TTC549 (cell line): ENCODE results near the gene MTFP1.
"Not testable (repeated sequence)": the region's sequence is repeated elsewhere in the genome, so short reads cannot be mapped to it uniquely, and the experiment has no call there.

Source experiments
- FAIRE-seq: peaks from 2 replicates; lab custom pipeline; 2012; peaks lifted over from hg19 to GRCh38; lab: Jason Lieb, UNC

MTFP1 gene, protein sequence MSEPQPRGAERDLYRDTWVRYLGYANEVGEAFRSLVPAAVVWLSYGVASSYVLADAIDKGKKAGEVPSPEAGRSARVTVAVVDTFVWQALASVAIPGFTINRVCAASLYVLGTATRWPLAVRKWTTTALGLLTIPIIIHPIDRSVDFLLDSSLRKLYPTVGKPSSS

DNA sequence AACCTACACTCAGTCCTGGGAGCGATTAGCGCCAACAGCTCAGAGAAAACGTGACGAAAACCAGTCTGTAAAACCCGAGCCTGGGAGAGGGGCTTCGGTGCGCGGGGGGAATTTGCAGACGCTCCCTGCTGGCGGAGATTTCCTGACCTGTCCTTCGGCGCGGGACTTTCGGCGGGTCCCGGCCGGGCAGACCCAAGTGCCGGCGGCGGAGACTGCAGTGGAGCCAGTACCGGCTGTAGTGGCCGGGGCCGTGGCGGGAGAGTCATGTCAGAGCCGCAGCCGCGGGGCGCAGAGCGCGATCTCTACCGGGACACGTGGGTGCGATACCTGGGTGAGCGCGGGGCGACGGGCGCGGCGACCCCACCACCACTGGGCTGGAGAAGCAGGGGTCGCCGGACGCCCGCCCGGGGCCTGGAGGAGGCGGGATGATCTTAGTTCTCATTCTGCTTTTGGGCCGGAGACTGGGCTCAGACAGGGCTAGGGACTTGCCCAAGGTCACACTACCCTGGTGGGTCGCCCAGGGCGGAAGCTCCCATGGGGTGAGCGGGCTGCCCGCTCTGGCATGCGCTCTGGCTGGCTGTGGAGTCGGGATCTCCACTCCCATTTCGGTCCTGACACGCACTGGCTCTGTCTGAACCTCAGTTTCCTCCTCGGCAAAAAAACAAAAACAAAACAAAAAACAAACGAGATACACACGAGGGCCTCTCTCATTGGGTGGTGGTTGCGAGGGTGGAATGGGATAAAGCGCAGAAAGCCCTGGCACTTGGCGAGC is at the start of gene MTFP1:
TSS of gene MTFP1 (plus strand) at position 153 of the 772 bp plus-strand sequence. CDS start at position 265, 112 bp downstream.
- FAIRE-seq, result no peak

DNA sequence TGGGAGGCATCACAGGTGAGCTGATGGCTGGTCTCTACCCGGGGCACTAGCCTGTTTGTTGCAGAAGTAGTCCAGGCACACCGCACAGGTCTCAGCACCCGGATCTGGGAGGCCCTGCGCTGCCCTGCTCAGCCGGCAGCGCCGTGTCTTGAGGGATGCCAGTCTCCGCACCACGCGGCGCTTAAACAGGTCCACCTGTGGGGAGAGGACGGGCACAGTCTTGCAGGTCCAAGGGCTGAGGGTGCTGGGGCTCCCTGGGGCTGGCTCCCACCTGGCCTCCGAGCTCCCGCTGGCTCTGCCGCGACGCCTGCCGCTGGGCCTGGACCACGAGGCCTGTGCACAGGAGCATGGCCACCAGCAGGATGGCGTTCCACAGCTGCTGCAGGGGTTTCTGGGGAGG is 45.6 kb upstream of the MTFP1 start:
- FAIRE-seq, result no peak

DNA sequence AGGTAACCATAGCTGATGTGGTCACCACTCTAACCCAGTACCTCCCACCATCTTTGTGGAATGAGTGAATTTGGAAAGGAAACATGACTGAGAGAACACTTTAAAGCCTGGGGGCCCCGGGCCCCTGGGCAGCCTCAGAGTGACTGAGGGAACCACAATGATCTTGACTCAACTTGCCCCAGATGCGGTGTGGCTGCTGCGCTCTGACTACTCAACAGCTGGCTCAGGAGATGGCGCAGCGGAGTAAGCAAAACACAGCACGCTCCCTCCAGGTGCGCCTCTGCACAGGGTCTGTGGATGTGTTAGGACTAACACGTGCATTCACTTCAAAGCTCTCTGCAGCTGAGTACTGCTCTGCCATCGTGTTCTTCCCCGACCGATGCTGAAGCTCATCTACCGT is 44.3 kb upstream of the MTFP1 start:
- FAIRE-seq, result no peak

DNA sequence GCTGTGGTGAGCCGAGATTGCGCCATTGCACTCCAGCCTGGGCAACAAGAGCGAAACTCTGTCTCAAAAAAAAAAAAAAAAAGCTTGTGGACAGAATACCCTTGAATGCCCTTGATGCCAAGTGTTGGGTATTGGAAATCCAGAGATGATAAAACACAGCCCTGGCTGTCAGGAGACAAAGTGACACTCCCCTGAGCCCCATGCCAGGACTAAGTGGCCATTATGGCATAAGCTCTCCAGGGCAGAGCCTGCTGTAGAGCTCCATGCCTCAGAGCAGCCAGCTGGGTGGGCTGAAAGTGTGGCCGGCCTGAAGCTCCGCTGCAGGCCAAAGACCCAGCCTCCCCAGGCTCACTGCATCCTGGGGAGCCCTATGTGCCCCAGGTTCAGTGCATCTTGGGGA is 43.2 kb upstream of the MTFP1 start:
- FAIRE-seq, result no peak

DNA sequence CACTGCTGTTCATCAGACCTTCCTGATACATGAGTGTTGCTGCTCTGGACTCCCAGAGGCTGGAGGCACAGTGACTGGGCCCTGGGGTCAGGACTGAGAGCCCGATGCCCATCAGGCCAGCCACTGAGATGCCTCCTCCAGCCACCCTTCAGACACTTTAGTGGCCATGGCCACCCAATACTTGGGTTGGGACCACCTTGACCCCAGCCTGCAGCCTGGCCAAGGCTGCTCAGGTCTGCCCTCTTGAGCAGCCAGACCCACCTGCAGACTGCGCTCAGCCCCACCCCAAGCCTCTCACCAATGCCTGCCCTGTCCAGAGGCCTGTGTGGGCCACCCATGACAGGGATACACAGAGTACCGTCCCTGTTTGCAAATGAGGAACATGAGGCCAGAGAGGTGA is 42.5 kb upstream of the MTFP1 start:
- FAIRE-seq, result no peak

DNA sequence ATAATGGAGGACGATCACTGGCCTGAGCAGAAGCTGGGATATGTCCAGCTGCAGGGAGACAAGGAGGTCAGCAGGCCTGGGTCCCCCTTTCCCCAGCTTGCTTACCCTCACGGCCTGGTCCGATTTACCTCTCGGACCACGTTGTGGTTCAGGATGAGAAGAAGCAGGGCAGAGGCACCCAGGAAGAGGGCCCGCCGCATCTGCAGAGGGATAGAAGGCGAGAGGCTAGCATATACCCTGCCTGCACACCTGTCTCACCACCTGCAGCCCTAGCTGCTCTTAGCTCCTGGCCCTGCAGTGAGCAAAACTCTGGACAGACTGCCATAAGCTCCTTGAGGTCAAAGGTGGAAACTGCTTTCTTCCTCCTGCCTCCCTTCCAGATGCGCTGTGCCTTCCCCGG is 39.6 kb upstream of the MTFP1 start:
- FAIRE-seq, result no peak

DNA sequence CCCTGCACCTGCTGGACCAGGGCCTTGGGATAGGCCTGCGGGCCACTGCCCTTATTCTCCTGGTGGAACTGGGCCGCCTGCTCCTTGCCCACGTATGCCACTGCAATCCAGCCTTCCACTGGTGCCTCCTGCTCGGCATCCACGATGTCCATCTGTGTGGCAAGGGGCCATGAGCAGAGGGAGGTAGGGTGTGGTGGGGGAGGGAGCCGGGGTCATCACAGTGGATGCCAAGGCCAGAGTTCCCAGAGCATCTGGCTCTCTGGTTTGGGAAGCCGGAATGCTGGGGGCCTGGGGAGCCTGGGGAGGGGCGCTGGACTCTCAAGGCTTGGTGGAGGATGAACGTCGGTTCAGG is 39.0 kb upstream of the MTFP1 start:
- FAIRE-seq, result no peak

DNA sequence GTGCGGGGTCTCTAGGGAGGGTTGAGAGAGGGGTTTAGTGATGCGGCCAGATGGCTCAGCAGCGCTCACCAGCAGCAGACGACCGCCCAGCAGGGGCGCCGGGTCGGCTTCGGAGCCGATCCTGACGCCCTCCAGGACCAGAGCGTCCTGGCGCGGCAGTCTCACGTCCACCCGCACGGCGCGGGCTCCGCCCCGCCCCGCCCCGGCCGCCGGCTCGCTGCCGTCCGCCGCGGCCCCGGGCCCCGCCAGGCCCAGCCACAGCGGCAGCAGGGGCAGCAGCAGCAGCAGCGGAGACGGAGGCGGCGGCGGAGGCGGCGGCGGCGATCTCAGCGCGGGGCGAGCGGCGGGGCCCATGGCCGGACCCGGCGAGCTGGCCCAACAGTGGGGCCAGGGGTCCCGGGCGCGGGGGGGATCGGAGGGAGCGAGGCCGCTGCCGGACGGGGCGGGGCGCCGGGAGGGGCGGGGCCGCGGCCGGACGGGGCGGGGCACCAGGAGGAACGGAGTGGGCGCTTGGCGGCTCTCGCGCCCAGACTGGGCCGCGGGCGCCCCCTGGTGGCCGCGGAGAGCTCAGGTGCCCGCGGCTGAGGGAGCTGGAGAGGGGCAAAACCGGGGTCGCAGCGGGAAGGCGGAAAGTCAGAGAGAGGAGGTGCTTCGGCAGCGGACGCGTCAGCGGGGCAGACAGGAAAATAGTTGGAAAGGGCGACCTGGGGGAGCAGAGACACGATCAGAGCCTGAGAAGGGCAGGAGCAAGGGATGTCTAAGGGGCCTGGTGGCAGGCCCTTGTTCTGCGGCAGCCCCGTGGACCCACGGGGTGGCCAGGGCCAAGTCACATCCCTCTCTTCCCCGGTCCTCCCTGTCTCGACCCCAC is 38.4 kb upstream of the MTFP1 start, which contains the start of gene RNF215:
TSS of gene RNF215 (minus strand) at position 452 of the 868 bp plus-strand sequence. CDS start at position 354, 98 bp downstream.
- FAIRE-seq, result no peak

DNA sequence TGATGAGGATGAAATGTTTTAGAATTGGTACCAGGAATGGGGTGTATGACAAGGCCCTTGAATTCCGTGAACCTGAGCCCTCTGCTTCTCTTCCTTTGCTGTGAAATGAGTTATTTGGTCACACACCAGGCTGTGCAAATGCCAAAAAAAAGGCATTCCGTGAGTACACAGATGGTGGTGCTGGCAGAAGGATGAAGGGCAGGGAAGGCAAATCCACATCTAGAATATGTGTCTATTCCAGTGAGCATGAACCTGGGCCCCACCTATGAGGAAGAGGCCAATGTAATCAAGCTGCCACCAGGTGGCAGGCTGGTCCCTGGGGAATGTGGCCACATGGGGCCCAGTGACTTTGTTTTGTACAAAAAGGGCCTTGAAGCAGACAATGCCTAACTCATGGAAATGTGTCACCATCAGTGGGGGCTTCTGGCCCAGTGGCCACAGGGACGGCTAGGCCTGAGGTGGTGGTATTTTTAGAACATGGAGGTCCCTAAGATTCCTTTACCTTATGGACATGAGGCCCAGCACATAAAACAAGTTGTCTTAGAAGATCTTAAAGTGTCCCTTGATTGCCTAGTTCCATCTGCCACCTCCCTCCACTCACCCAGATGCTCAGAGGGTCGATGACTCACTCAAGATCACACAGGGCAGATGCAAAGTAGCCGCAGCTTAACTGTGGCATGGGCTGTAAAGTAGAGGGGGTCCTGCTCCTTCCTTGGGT is 34.4 kb upstream of the MTFP1 start:
- no peak for FAIRE-seq

DNA sequence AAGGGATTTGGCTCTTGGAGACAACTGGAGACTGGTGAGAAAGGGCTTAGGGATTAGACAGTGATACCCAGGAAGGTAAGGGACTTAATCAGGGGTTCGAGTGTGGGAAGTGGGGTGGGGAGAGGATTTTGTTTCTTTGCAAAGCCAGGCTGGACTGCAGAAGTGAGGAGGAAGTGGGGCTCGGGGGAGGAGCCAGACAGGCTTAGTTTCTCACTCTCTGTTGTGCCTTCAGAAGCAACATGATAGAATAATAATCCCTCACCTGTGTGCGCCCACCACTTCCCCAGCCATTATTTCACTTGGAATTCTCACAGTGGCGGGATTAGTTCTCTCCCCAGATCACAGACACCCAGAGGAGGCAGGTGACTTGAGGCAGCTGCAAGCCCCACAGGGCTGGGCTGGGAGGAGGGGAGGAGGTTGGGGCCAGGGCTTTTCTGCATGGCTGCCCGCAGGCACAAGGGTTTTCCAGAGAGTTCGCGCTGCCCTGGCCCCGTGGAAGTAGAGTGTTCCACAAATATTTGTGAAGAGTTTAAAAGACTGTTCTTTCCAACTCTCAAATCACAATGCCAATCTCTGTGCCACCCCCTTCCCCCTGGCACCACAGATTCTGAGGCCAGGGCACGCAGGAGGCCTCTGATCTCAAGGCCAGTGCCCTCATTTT is 32.8 kb upstream of the MTFP1 start:
- no peak for FAIRE-seq

DNA sequence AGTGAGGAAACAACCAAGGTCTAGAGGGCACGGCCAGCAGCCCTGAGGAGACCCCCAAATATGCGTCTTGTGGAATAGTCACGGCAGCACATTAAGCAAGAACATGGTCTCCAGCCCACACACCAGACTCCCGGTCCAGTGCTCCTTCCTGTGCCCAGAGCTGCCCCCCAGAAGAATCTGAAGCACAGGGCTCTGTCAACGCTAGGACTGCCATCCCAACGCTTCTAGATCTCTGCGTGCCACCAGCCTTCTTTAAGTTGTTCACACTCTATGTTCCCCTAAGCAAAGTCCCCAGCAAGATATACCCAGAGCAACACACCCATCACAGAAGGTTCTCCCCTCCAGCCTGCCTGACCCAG is 32.3 kb upstream of the MTFP1 start:
- FAIRE-seq, result no peak

DNA sequence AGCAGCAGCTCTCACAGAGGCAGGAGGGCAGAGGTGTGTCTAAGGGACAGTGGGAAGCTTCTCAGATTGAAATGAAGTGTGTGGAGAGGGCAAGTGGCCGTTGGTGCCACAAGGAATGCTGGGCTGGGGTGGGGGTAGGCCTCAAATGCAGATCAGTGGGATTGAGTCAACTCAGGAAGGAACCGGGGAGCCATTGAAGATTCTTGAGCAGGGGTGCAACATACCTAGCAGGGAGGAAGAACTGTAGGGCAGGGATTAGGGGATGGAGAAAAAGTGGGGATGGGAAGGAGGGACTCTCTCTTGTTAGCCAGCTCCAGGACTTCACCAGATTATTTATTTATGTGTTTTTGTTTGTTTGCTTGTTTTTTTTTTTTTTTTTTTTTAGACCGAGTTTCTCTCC is 31.7 kb upstream of the MTFP1 start:
- no peak for FAIRE-seq

DNA sequence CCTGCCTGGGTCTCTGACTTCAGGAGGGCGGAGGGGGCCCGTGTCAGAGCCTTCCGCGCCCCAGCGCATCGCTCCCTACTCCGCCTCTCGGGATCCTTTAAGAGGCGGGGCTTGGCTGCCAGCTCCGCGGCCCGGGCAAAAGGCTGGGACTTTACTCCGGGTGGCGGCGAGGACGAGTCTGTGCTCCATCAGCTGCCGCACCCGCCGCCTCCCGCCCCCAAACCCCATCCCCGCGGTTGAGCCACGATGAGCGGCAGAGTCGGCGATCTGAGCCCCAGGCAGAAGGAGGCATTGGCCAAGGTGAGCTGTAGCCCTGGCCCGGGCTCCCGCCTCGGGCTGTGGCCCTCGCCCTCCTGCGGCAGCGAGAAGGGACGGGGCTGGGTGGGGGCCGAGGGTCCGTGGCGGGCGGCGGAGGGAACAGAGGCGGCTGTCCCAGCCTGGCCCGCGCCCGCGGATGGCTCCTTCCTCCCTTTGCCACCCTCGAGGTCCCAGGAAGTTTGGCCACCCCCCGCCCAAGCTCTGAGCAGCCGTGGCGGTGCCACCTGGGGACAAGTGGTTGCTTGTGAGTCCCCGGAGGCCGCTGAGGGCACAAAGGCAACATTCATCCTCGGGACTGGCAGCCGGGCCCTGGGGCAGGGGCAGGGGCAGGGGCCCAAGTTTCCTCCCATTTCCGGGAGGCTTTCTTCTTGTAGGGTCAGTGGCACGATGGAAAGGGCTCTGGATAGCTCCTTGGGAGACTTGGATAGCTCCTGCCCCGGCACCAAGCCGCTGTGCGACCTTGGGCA is 28.5 kb upstream of the MTFP1 start, which contains the start of gene SEC14L2:
TSS of gene SEC14L2 (plus strand) at position 148 of the 785 bp plus-strand sequence. CDS start at position 247, 99 bp downstream.
- FAIRE-seq, result no peak

DNA sequence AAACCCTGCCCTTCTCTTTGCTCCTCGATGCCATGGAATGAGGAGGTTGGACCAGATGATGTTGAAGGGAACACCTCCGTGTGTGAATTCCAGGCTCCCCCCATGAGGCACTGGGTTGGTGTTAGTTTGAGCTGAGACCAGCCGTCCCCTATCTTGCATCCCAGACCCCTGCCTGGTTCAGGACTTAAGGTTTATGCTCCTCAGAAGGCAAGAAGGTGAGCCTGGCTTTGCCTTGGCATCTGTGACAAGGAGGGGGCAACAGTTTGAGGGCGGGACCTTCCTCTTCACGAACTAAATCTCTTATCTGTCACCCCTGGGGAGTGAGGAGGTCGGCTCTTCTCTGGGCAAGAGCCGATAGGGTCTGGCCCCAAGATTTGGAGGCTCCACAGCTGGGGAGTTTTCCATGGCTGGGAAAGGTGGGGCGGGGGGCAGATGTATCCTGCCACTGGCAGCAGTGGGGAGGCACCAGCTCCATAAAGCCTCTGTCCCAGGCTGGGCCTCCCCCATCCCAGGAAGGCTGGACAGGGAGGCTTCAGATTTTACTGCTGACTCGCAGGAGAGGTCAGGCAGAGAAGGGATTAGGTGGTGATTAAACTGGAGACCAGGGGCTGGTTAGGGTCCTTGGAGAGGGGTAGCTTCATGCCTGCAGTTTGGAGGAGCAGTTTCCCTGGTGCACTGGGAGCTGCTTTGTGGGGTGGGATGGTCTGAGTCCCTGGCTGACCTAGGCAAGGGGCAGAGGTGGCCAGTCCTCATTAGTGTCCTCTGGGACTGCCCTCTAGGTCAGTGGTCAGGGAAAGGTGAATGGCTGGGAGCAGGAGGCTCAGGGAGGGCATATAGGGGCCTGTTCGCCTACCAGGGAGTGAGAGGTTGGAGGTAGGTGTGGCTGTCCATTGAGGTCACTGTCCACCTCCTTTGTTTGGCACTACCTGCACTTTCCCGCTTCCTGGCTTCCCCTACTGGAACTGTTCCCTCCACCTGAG is 27.6 kb upstream of the MTFP1 start:
- no peak for FAIRE-seq

DNA sequence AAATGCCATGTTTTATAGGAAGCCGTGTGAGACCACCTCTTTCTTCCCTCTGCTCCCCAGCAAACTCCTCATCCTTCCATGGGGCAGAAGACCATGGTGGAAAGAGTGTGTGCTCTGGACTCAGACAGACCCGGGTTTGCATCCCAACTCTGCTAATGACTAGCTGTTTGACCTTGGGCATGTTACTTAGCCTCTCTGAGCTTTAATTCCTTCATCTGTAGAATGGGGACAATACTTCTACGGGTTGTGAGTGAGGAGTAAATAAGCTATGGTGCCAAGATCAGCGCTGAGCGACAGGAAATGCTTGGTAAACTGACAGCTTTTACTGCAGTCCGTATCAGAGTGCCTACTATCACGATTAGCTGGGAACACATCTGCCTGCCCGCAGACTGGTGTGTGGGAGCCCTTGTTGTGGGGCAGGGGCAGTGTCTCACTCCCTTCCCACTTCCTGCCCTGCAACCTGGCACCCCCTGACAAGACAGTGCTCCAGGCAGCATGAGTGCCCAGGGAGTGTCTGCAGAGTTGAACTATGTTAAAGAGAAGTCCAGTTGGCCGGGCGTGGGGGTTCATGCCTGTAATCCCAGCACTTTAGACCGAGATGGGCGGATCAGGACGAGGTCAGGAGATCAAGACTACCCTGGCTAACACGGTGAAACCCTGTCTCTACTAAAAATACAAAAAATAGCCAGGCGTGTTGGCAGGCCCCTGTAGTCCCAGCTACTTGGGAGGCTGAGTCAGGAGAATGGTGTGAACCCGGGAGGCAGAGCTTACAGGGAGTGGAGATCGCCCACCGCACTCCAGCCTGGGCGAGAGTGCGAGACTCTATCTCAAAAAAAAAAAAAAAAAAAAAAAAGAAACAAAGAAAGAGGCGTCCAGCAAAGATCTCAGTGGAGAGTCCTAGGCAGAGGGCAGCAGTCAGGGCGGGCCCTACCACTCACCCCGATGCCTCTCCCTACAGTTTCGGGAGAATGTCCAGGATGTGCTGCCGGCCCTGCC is 26.6 kb upstream of the MTFP1 start:
- FAIRE-seq, result no peak

DNA sequence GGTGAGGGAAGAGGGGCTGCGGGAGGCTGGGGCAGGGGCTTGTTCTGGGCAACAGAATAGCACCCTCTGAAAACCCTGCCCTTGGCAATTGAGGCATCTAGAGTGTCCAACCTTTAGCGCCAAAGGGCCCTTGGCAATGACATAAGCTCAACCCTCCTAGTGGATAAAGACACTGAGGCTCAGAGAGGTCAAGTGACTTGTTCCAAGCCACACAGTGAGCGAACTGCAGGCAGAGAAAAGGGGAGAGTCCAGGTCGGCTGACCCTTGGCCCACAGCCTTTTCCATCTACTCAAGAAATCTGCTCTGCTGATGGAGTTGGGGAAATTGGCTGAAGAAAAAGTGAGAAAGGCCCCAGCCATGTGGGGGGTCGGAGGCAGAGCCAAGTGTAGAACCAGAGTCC is 25.9 kb upstream of the MTFP1 start:
- no peak for FAIRE-seq

DNA sequence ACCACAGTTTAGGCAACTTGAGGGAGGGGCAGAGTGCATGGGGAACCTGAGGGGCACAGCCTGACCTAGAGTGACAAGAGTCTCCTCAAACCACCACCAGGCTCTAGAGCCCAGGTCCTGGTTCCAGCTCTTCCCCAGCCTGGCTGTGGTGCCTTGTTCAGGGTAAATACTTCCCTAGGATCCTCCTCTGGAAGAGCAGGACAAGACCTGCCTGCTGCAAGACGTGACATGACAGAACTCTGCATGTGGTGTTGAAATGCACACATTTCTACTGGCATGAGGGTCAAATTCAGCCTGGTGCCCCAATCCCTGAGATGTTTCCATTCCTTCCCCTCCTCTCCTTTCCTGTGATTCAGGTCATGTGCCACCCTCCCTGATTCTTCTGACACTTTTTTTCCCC is 25.4 kb upstream of the MTFP1 start:
- FAIRE-seq, result no peak

DNA sequence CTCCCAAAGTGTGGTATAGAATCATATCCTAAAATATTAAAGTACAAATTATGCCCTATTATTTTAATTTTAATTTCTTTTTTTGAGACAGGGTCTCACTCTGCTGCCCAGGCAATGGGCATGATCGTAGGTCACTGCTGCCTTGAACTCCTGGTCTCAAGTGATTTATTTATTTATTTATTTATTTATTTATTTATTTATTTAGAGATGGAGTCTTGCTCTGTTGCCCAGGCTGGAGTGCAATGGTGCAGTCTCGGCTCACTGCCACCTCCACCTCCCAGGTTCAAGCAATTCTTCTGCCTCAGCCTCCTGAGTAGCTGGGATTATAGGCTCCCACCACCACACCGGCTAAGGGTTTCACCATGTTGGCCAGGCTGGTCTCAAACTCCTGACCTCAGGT is 24.5 kb upstream of the MTFP1 start:
- not testable (repeated sequence) for FAIRE-seq
